ENCODE results near the gene GRIK5.

DNA sequence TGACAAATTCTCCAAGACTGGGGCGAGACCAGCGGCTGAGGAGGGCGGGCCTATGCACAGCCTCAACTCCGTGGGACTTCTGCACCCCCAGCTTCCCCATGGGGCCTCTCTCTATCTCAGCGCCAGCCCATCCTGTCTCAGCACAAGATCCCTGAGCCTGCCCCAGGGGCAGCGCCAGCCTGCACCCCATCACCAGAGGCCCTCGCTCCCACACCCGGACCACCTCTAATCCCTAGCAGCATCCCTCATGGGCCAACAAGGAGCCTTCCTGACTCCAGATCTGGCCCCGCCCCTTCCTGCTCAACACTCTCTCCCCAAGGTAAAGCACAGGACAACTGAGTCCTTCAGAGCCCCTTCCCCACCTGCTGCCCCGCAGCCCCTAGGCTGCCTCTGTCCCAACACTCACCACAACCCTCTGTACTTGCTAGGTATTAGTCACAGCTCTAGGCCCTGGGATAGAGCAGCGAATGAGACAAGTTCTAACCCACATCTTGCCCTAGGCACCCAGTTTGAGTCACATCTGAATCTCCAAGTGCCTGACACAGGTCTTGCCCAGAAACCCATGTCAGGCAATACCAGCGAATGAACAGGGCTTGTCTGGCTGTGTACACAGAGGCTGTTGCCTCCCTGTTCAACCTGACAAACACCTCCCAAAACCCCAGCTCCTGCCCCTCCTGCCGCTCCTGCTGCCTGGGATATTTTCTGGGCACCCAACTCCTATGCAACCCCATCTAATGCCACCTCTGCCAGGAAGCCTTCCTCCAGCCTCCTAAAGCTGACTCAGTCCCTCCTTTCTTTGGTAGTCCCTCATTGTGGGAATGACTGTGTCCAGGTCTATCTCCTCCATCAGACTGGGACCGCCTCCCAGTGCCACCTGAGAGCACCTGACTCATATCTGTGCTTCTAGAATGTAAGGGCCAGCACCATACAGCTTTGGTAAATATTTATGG lies 18.6 kb downstream of the GRIK5 start:
- TF ChIP-seq EZH2 (IDR thresholded peaks at IDR 0.05; ENCODE audit: low read length): no peak
- TF ChIP-seq, protein P1, sequence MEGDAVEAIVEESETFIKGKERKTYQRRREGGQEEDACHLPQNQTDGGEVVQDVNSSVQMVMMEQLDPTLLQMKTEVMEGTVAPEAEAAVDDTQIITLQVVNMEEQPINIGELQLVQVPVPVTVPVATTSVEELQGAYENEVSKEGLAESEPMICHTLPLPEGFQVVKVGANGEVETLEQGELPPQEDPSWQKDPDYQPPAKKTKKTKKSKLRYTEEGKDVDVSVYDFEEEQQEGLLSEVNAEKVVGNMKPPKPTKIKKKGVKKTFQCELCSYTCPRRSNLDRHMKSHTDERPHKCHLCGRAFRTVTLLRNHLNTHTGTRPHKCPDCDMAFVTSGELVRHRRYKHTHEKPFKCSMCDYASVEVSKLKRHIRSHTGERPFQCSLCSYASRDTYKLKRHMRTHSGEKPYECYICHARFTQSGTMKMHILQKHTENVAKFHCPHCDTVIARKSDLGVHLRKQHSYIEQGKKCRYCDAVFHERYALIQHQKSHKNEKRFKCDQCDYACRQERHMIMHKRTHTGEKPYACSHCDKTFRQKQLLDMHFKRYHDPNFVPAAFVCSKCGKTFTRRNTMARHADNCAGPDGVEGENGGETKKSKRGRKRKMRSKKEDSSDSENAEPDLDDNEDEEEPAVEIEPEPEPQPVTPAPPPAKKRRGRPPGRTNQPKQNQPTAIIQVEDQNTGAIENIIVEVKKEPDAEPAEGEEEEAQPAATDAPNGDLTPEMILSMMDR (optimal IDR thresholded peaks at IDR 0.05 in 1 of 3, IDR thresholded peaks at IDR 0.05 in 1 of 3, conservative IDR thresholded peaks at IDR 0.05 in 1 of 3; ENCODE audit: extremely low read depth in 1 of 3, insufficient read depth in 2 of 3, low read length in 3 of 3): no peak
